H9 (cell line): ENCODE results near the gene CLIP1. TPM values are rescaled to one million over a fixed set of nuclear protein-coding genes. Genes with fewer than 3 reads are reported as not detected.

Experiments used
- DNase-seq: peaks from one replicate; pipeline ENCODE4 v3.0.0-alpha.2; 2017
- H2AFZ ChIP-seq: one replicate; pipeline ENCODE4 v1.6.1; 2013; ENCODE audit warnings: mild to moderate bottlenecking, low read length, control low read depth, moderate library complexity
- H2AK5ac ChIP-seq: 2 replicates; pipeline ENCODE4 v1.6.1; 2013; ENCODE audit warnings: low read length, control low read depth, mixed read lengths; ENCODE audit not compliant: insufficient read length
- H2BK120ac ChIP-seq: one replicate; pipeline ENCODE4 v1.6.1; 2013; ENCODE audit warnings: low read depth, mild to moderate bottlenecking, low read length, control low read depth, inconsistent platforms; ENCODE audit not compliant: poor library complexity, severe bottlenecking
- H2BK12ac ChIP-seq: 2 replicates; pipeline ENCODE4 v1.6.1; 2013; ENCODE audit warnings: low read length, control low read depth, mixed read lengths, low read depth; ENCODE audit not compliant: insufficient read length
- H2BK15ac ChIP-seq: 2 replicates; pipeline ENCODE4 v1.6.1; 2013; ENCODE audit warnings: low read depth, low read length, control low read depth
- H2BK20ac ChIP-seq: one replicate; pipeline ENCODE4 v1.6.1; 2013; ENCODE audit warnings: low read depth, mild to moderate bottlenecking, low read length, control low read depth, inconsistent platforms; ENCODE audit not compliant: poor library complexity, severe bottlenecking
- H2BK5ac ChIP-seq: 2 replicates; pipeline ENCODE4 v1.6.1; 2013; ENCODE audit warnings: low read length, control low read depth, mixed read lengths; ENCODE audit not compliant: insufficient read length
- H3K14ac ChIP-seq: 2 replicates; pipeline ENCODE4 v1.6.1; 2013; ENCODE audit warnings: low read length, control low read depth; ENCODE audit not compliant: insufficient read depth
- H3K18ac ChIP-seq: 2 replicates; pipeline ENCODE4 v1.6.1; 2013; ENCODE audit warnings: low read depth, mild to moderate bottlenecking, mixed read lengths, low read length, control low read depth; ENCODE audit not compliant: insufficient read length
- H3K23ac ChIP-seq: 2 replicates; pipeline ENCODE4 v1.6.1; 2013; ENCODE audit warnings: low read length, control low read depth, mixed read lengths, low read depth; ENCODE audit not compliant: insufficient read length
- H3K23me2 ChIP-seq: 2 replicates; pipeline ENCODE4 v1.6.1; 2013; ENCODE audit warnings: low read depth, mild to moderate bottlenecking, mixed read lengths, low read length, control low read depth; ENCODE audit not compliant: insufficient read length, poor library complexity, severe bottlenecking
- H3K27ac ChIP-seq: 2 replicates; pipeline ENCODE4 v1.5.1; 2013; ENCODE audit warnings: low read length, control low read depth, mixed read lengths, low read depth; ENCODE audit not compliant: insufficient read length
- H3K27me3 ChIP-seq: 2 replicates; pipeline ENCODE4 v1.6.1; 2013; ENCODE audit warnings: low read length, control low read depth, inconsistent platforms; ENCODE audit not compliant: insufficient read depth
- H3K4ac ChIP-seq: 2 replicates; pipeline ENCODE4 v1.6.1; 2013; ENCODE audit warnings: low read depth, mild to moderate bottlenecking, control low read depth, inconsistent platforms, low read length, moderate library complexity
- H3K4me1 ChIP-seq: 2 replicates; pipeline ENCODE4 v1.6.1; 2013; ENCODE audit warnings: low read length, control low read depth, inconsistent platforms; ENCODE audit not compliant: insufficient read depth
- H3K4me2 ChIP-seq: 2 replicates; pipeline ENCODE4 v1.6.1; 2013; ENCODE audit warnings: low read length, control low read depth, mixed read lengths; ENCODE audit not compliant: insufficient read length, insufficient read depth
- H3K56ac ChIP-seq: 2 replicates; pipeline ENCODE4 v1.6.1; 2013; ENCODE audit warnings: low read depth, mild to moderate bottlenecking, mixed read lengths, low read length, control low read depth; ENCODE audit not compliant: insufficient read length
- H3K79me1 ChIP-seq: 2 replicates; pipeline ENCODE4 v1.6.1; 2013; ENCODE audit warnings: low read depth, mild to moderate bottlenecking, moderate library complexity, low read length, control low read depth, inconsistent platforms; ENCODE audit not compliant: insufficient read depth, poor library complexity, severe bottlenecking
- H3K79me2 ChIP-seq: 2 replicates; pipeline ENCODE4 v1.6.1; 2013; ENCODE audit warnings: low read length, control low read depth, inconsistent platforms; ENCODE audit not compliant: insufficient read depth
- H3K9ac ChIP-seq: 2 replicates; pipeline ENCODE4 v1.6.1; 2013; ENCODE audit warnings: low read length, control low read depth, mixed read lengths; ENCODE audit not compliant: insufficient read length; ENCODE audit errors: extremely low read depth
- H3K9me3 ChIP-seq: one replicate; pipeline ENCODE4 v1.6.1; 2013; ENCODE audit warnings: low read depth, low read length, inconsistent platforms; ENCODE audit not compliant: control insufficient read depth
- H3T11ph ChIP-seq: one replicate; pipeline ENCODE4 v1.6.1; 2013; ENCODE audit warnings: mild to moderate bottlenecking, low read length, control low read depth, inconsistent platforms
- H4K20me1 ChIP-seq: one replicate; pipeline ENCODE4 v1.6.1; 2013; ENCODE audit not compliant: control insufficient read depth, insufficient read length, insufficient read depth
- H4K5ac ChIP-seq: 2 replicates; pipeline ENCODE4 v1.6.1; 2013; ENCODE audit warnings: low read depth, mild to moderate bottlenecking, mixed read lengths, low read length, control low read depth; ENCODE audit not compliant: insufficient read length
- H4K8ac ChIP-seq: replicated peaks from 2 replicates; pipeline ENCODE4 v1.6.1; 2013; ENCODE audit warnings: low read length, control low read depth, mixed read lengths, low read depth; ENCODE audit not compliant: insufficient read length
- H4K91ac ChIP-seq: 2 replicates; pipeline ENCODE4 v1.6.1; 2013; ENCODE audit warnings: low read depth, mild to moderate bottlenecking, moderate library complexity, mixed read lengths, low read length, control low read depth; ENCODE audit not compliant: insufficient read length
- H3K27ac Mint-ChIP-seq, 3 experiments: 2 replicates in 2 of 3; 3 replicates in 1 of 3; pipeline ENCODE4 v1.8.0; 2020 to 2021; ENCODE audit warnings: mixed read lengths in 3 of 3, mild to moderate bottlenecking in 1 of 3, moderate library complexity in 1 of 3
- H3K27me3 Mint-ChIP-seq: 2 replicates; pipeline ENCODE4 v1.8.0; 2021; ENCODE audit warnings: low read depth, mild to moderate bottlenecking, moderate library complexity, mixed read lengths
- H3K36me3 Mint-ChIP-seq, 3 experiments: 2 replicates in 2 of 3; 3 replicates in 1 of 3; pipeline ENCODE4 v1.8.0; 2020 to 2021; ENCODE audit warnings: low read depth in 3 of 3, mixed read lengths in 3 of 3; ENCODE audit not compliant: insufficient read depth in 1 of 3
- H3K4me1 Mint-ChIP-seq, 2 experiments: 2 replicates each; pipeline ENCODE4 v1.8.0; 2020; ENCODE audit warnings: mixed read lengths in 2 of 2
- H3K4me3 Mint-ChIP-seq, 2 experiments: 2 replicates in 1 of 2; 3 replicates in 1 of 2; pipeline ENCODE4 v1.8.0; 2020 to 2021; ENCODE audit warnings: mild to moderate bottlenecking in 2 of 2, mixed read lengths in 2 of 2, moderate library complexity in 1 of 2
- H3K9me3 Mint-ChIP-seq, 2 experiments: 2 replicates in 1 of 2; 3 replicates in 1 of 2; pipeline ENCODE4 v1.8.0; 2020; ENCODE audit warnings: mild to moderate bottlenecking in 2 of 2, mixed read lengths in 2 of 2, moderate library complexity in 1 of 2
- WGBS: extraction: QIAGEN DNeasy Blood & Tissue Kit; methylation state at CpG from one replicate; pipeline ENCODE4 v1.1.7; 2013; ENCODE audit warnings: missing lambda C conversion rate, low lambda C conversion rate, mixed read lengths; ENCODE audit not compliant: insufficient read length; ENCODE audit errors: extremely low coverage; 5-methylcytosine and 5-hydroxymethylcytosine counted together
- total RNA-seq: library from RNA; stranded (reverse); gene quantifications from 2 replicates; pipeline ENCODE4 v1.2.1, GENCODE V29; 2021
- TF ChIP-seq, protein P1 (sequence below): fragments of 200-600 bp; sonication (generic); conservative IDR thresholded peaks from 3 replicates; pipeline ENCODE4 v1.8.0; 2021; ENCODE audit warnings: antibody characterized with exemption, mild to moderate bottlenecking

CLIP1 gene
- total RNA-seq, 1 experiment from 2014 or later = 23.6 TPM

DNA sequence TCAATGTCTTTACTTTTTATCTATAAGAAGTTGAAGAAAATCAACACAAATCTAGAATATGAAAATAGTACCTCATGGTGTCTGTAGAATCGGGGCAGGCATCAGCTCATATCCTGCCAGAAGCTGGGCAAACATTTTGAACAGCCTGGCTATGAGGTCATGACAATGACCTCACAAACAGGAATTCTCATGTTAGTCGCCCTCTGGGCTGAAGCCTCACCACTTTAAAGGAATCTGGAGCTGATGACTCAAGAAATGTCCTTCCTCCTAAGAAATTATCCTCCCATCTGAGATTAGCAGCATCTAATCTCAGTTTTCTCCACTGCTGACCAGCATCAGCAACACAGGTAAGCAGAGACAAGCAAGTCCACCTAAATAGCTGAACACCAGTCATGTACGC is 27.1 kb downstream of the CLIP1 start:
- Histone ChIP-seq H3K9ac (no peak overlapping the region), H3K4ac (no peak overlapping the region), H3K23me2 (no peaks in the 10 kb centered on the region), H3K4me2 (no peak overlapping the region), H2BK12ac (no peak overlapping the region), H2AFZ (no peak overlapping the region), H3K23ac (no peak overlapping the region), H4K5ac (no peak overlapping the region), H3K14ac (no peak overlapping the region), H2AK5ac (no peak overlapping the region), H2BK20ac (no peak overlapping the region), H2BK15ac (no peak overlapping the region), H3K79me1 (no peaks in the 10 kb centered on the region), H3K27ac (no peak overlapping the region), H3K18ac (no peak overlapping the region), H2BK120ac (no peak overlapping the region), H2BK5ac (no peak overlapping the region), H3K9me3 (no peaks in the 10 kb centered on the region), H3K27me3 (no peaks in the 10 kb centered on the region), H3K4me1 (no peaks in the 10 kb centered on the region; the same call in 1 of the 2 replicates), H4K91ac (no peak overlapping the region), H3K79me2 (no peaks in the 10 kb centered on the region), H3T11ph (no peak overlapping the region), H4K8ac (no peak overlapping the region), H3K56ac (no peak overlapping the region), H4K20me1 (no peaks in the 10 kb centered on the region)
- Mint-ChIP-seq H3K27ac (no peak overlapping the region; a peak in 1 of 7 replicates), H3K27me3 (no peaks in the 10 kb centered on the region; the same call in 1 of the 2 replicates), H3K36me3 (no peaks in the 10 kb centered on the region), H3K4me3 (no peak overlapping the region), H3K9me3 (no peaks in the 10 kb centered on the region), H3K4me1 (peaks cover 13% of the 10 kb centered on the region in 2 experiments)
- DNase-seq = no peak
- TF ChIP-seq, protein P1, sequence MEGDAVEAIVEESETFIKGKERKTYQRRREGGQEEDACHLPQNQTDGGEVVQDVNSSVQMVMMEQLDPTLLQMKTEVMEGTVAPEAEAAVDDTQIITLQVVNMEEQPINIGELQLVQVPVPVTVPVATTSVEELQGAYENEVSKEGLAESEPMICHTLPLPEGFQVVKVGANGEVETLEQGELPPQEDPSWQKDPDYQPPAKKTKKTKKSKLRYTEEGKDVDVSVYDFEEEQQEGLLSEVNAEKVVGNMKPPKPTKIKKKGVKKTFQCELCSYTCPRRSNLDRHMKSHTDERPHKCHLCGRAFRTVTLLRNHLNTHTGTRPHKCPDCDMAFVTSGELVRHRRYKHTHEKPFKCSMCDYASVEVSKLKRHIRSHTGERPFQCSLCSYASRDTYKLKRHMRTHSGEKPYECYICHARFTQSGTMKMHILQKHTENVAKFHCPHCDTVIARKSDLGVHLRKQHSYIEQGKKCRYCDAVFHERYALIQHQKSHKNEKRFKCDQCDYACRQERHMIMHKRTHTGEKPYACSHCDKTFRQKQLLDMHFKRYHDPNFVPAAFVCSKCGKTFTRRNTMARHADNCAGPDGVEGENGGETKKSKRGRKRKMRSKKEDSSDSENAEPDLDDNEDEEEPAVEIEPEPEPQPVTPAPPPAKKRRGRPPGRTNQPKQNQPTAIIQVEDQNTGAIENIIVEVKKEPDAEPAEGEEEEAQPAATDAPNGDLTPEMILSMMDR = no peak
- no CpG with 5 or more reads among the region's 3 CpGs for WGBS
